NCI-H774 (cell line): ENCODE data around the gene SLC22A7.
A peak's percentile ranks its signal among the peaks of the same experiment; 100 is the strongest.

Source experiments
- DNase-seq: peaks from one replicate; lab custom pipeline; 2025; lab: John Stamatoyannopoulos, UW

The SLC22A7 gene

GRCh38 chr6:43297644-43298564 lies at the start of gene SLC22A7:
Gene SLC22A7 (plus strand): TSS chr6:43298260. CDS start chr6:43298359, 99 bp downstream.
- DNase-seq: no peak

DNA sequence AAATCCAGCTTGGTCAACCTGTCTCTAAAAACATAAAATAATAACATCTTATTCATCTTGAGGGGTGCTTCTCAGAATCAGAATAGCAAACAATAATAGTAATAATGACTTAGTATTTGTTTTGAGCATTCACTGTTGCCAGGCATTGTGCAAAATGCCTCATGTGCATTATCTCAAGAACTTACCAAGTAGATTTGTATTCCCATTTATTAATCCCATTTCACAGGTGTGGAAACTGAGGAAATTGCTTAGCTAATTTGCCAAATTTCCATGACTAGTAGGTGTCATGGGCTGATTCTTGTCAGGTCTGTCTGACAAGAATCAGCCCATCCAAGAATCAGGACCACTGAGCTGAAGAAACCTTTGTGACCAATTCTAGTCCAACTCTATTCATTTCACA lies 49.3 kb upstream of the SLC22A7 start:
- no peak for DNase-seq

GRCh38 chr6:43250992-43251373 lies 47.1 kb upstream of the SLC22A7 start:
- DNase-seq: no peak

DNA sequence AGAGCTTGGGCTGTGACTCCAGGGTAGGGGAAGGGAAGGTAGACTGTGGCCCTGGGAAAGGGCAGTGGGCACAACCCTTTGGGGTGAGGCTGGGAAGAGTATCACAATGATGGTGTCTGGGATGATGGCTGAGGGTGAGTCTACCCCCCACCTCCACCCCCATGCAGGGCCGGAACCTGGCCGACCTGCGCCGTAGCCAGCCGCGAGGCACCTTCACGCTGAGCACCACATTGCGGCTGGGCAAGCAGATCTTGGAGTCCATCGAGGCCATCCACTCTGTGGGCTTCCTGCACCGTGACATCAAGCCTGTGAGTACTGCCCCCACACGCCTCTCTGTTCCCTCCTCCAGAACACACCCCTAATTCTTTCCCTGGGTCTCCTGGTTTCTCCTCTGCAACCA lies 44.7 kb upstream of the SLC22A7 start:
- DNase-seq: no peak

GRCh38 chr6:43254138-43254817 lies 43.8 kb upstream of the SLC22A7 start:
- DNase-seq: no peak

DNA sequence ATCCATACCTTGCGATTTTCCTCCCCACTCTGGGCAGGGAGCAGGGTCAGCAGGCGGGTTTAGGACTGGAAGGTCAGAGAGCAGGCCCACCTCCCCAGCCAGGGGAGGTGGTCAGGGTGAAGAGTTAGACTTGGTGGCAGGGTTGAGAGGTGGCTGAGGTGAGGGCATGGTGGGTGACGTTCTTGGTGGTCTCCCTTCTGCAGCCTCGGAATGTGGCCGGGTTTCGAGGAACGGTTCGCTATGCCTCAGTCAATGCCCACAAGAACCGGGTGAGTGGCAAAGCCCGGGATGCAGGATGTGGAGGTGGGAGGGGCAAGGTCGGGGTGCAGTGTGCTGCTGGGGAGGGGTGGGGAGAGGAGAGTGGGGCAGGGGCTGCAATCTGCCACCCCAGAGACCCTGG lies 43.2 kb upstream of the SLC22A7 start:
- no peak for DNase-seq

- DNase-seq: no peak
Observed at GRCh38 chr6:43255408-43256054, 42.5 kb upstream of the SLC22A7 start.

DNA sequence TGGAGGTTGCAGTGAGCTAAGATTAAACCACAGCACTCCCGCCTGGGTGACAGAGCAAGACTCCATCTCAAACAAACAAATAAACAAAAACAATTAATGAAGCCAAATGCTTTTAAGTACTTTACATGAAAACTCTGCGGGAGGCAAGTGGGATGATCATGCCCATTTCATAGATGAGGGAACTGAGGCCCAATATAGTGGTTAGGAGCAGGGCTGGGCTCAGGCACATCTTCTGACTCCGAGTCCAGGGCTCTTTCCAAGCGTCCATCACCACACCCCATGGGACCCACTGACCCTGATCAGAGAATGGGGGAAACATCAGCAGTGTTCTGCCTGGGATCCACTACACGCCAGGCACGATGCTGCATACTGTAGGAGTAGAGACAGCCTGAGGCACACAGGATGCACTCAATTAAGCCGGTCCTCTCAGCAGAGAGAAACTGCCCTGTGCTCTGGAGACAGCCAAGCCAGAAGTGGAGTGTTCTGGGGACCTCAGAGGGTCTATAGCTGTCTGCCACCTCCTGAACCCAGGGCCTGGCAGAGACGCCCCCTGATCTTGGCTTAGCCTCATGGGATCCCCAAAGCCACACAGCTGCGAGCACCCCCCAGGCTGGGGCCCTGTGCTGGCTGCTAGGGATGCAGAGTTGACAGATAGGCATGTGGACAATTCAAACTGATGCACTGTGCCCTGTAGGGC lies 41.2 kb upstream of the SLC22A7 start:
- DNase-seq: no peak

- DNase-seq: no peak
Observed at GRCh38 chr6:43257367-43258145, 40.5 kb upstream of the SLC22A7 start.

DNA sequence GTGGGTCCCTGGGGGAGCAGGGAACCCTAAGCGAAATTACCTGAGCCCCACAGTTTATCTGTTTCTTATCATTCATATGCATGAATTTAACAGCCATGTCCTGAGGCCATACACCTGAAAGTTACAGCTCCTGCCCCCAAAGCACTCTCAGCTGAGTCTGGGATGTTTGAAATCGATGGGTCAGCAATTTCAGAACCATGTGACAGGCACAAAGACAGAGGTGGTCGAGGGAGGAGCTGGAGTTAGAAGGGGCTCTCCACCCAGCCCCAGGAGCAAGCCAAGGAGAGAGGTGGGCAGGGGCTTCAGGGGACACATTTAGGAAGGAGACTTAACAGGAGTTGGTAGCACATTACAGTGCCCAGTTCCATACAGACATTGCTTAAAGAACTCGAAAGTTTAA lies 39.9 kb upstream of the SLC22A7 start:
- no peak for DNase-seq

DNA sequence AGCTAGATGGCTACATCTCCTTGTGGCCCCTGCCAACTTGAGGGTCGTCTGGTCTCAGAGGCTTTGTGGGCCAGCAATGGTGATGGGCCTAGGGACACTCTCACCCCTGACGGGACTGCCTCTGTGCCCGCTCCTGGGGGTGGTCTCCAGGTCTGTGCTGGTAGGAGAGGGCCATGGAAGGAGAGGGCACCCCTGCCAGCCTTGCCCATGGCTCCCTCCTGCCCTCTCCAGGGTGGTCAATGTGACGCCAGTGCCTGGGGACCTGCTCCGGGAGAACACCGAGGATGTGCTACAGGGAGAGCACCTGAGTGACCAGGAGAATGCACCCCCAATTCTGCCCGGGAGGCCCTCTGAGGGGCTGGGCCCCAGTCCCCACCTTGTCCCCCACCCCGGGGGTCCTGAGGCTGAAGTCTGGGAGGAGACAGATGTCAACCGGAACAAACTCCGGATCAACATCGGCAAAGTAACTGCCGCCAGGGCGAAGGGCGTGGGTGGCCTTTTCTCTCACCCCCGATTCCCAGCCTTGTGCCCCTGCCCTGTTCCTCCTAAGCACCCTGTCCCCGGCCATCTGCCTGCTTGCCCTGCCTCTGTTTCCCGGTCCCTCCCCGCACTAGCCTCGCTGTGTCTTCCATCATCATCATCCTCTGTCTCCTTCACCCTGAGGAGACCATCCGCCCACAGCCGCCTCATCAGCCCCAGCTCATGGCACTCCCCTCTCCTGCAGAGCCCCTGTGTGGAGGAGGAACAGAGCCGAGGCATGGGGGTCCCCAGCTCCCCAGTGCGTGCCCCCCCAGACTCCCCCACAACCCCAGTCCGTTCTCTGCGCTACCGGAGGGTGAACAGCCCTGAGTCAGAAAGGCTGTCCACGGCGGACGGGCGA lies 39.0 kb upstream of the SLC22A7 start:
- no peak for DNase-seq

- DNase-seq: no peak
Observed at GRCh38 chr6:43260791-43261190, 37.3 kb upstream of the SLC22A7 start.

DNA sequence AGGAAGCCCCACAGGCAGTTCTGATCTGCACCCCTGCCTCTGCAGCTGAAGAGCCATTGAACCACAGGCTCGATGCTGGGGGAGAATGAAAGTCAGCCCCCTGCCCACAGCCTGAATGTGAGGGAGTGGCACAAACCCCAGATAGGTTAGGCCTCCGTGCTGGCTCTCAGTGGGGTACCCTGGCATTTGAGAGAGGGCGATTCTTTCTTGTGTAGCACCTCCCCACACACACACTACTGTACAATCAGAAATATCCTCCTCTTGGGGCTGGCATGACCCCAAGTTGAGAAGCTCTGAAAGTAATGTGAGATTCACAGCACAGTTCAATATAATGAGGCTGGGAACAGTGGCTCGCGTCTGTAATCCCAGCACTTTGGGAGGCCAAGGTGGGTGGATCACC lies 36.9 kb upstream of the SLC22A7 start:
- no peak for DNase-seq

- DNase-seq: no peak
Observed at GRCh38 chr6:43262000-43262779, 35.9 kb upstream of the SLC22A7 start.

- no peak for DNase-seq
Observed at GRCh38 chr6:43262780-43263313, 35.2 kb upstream of the SLC22A7 start.

GRCh38 chr6:43263314-43264178 lies 34.5 kb upstream of the SLC22A7 start:
- peak; percentile 14 for DNase-seq

DNA sequence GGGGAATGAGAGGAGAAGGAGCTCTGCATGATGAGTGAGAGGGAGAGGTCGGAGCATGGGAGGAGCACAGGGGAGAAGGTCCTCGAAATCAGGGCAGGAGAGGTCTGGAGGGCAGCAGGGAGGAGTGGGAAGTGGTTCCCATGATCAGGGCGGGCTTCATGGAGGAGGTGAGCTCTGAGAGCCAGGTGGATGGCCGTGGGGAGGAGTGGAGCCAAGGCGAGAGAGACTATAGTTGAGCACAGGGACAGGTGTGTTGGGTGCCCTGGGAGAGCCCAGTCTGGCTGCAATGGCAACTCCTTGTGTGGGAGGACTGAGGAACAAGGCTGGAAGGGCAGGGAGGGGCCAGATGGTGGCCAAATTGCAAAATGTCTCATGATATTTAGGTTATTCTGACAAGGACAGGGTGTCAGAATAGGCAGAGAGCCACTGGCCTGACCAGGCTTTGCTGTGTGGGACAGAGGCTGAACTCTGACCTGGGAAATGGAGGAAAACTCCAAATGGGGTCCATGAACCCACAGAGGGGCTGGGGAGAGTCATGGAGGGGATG lies 33.4 kb upstream of the SLC22A7 start:
- no peak for DNase-seq

DNA sequence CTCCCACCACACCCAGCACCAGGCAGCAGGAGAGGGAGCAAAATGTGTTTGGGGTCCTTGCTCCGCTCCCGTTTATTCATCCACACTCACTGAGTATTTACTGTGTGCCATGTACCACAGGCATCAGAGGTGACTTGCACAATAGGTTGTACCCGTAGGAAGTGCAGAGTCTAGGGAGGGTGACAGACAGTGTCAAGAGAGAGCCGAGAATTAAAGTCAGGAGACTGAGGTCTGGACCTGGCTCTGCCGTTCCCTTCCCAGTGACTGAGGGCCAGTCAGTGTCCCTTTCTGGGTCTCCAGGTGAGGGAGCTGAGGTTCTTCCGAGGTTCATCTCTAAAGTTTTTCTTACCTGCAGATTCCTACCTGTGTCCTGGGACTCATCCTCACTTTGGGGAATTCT lies 32.5 kb upstream of the SLC22A7 start:
- no peak for DNase-seq
